GM21367 (cell line): ENCODE measurements around the gene SYN1.
"Not testable (repeated sequence)": the region's sequence is repeated elsewhere in the genome, so short reads cannot be mapped to it uniquely, and the experiment has no call there.

Experiments used
- ATAC-seq: cut with Tn5 transposase; IDR thresholded peaks from one replicate; pipeline ENCODE4 v1.9.1; 2021; ENCODE audit not compliant: unreplicated experiment

SYN1 gene

DNA sequence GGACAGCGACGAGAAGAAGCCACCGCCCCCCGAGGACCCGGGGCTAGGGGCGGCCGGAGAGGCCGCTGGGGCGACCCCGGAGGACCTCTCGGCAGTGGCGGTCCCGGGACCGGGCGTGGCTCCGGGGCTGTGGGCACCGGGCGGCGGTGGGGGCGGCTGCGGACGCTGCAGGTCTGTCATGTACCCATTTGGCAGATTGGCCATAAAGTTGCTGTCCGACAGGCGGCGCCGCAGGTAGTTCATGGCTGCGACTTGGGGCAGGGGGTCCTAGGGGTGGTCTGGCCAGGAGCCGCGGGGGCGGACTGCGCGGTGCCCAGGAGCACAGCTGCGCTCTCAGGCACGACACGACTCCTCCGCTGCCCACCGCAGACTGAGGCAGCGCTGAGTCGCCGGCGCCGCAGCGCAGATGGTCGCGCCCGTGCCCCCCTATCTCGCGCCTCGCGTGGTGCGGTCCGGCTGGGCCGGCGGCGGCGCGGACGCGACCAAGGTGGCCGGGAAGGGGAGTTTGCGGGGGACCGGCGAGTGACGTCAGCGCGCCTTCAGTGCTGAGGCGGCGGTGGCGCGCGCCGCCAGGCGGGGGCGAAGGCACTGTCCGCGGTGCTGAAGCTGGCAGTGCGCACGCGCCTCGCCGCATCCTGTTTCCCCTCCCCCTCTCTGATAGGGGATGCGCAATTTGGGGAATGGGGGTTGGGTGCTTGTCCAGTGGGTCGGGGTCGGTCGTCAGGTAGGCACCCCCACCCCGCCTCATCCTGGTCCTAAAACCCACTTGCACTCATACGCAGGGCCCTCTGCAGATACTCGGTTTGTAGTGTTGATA, at the start of gene SYN1:
Gene SYN1 (minus strand): TSS at position 372 of the 817 bp plus-strand sequence. CDS start 129 bp downstream, at position 243.
- no peak for ATAC-seq

DNA sequence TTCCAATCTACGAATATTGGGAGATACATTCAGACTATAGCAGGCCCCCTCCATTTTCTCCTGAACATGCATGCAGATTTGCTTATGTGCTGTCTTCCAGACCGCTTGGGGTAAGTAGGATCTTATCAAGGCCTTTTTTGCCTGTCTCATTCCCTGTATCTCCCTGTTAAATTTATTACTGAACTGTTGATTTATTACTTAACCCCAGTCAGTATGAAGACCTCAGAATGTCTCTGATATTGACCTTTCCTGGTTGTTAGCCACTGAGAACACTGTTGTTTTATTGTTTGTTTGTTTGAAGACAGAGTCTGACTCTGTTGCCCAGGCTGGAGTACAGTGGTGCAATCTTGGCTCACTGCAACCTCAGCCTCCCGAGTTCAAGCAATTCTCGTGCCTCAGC, 46.1 kb upstream of the SYN1 start:
- not testable (repeated sequence) for ATAC-seq

DNA sequence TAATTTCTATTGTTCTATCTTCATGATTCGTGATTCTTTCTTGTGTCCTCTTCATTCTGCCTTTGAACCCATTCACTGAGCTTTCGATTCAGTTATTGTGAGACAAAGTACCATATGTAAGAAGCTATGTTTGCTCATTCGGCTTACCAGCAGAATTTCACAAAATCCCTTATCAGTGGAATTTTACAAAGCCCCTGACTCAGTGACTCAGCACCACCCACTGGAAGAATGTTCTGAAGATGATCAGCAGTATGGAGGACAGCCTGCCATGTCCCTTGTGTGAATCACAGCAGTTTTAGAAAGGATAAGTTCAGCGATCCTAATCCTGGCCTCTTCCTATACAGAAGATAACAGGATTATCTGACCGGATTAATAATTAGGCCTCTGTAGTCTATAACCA, 45.1 kb upstream of the SYN1 start:
- no peak for ATAC-seq

DNA sequence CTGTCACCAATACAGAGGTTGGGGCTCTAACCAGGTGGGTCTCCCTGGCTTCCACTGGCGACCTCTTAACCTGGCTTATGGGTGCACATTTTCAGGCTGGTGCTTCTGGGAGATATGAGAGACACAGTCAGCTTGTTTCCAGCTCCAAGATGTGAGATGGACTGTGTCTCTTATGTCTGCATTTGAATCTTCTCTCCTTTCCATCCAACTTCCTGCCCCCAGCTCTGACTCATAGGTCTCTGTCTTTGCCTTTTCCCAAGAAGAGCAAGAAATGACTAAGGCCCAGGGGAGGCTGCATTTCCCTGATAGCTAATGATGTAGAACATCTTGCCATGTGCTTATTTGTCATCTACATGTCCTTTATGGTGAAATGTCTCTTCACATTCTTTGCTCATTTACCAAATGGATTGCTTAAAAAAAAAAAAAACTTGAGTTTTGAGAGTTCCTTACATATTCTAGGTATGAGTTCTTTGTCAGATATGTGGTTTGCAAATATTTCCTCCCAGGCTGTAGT, 42.5 kb upstream of the SYN1 start:
- ATAC-seq = no peak

DNA sequence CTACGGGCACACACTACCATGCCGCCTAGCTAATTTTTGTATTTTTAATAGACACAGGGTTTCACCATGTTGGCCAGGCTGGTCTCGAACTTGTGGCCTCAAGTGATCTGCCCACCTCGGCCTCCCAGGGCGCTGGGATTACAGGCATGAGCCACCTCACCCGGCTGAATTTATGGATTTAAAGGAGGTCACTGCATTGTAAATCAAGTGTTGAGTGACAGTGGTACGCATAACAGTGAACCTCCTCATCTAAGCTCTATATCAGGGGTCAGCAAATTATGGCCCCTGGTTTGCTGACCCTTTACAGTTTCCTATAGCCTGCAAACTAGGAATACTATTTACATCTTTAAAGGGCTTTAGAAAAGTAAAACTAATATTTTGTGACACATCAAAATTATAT, 41.9 kb upstream of the SYN1 start:
- no peak for ATAC-seq

DNA sequence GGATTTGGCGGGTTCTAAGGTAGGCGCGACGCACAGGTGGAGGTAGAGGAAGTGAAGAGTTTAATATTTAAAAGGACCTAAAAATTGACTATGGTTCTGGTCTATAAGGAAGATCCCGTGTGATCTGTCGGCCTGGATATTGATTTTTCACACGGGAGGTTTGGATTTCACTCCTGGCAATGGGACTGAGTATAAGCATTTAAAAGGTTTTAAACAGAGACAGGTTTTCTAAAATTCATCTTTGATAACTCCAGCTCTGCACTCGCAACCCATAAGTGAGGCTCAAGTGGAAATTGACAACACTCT, 39.7 kb upstream of the SYN1 start:
- ATAC-seq = no peak

DNA sequence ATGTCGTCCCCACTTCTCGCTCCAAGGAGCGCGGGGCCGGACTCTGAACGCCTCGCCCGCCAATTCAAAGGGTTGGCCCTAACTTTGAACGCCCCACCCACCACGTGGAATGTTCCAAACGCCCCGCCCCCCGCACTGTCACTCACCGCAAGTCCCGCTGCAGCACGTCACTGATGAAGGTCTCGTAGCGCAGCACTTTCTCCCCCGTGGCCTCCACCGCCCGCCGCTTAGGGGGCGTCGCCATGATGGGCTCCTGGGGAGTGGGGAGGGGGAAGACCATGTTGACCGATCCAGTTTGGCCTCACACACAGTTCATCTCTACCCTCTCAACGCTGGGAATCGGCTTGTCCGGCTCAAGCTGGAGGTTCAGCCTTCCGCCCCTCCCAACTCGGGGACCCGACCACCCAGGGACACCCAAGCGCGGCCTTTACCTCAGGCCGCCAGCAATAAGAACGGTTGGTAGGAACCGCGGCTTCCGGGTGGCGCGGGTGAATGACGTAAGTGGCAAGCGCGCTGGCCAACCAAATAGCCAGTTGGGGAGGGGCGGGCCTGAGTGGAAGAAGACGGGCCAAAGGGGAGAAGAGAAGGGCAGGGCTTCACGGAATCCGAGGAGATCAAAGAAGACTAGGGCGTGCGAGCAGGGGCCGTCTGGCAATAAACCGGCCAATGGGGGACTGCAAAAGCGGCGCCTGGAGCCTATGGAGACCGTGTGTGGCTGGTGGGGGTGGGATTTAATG, 39.2 kb upstream of the SYN1 start, which contains the start of gene UXT:
Gene UXT (minus strand): TSS at position 497 of the 737 bp plus-strand sequence. CDS start 253 bp downstream, at position 244.
- ATAC-seq = peak; percentile 75

DNA sequence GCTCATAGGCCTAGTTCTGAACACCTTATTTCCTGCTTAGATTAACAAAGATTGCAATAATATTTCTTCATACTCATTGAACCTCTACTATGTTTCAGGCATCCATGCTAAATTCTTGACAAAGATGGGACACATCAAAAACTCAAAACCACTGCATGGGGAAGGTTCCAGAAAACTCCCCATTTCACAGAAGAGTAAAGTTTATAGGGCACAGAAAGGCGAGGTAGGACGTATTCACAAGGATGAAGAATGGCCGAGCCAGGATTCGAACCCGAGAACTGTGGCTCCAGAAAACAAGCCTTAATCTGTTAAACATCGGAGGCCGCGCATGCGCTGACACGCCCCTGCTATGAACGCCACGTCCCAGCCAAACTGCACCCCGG, 38.6 kb upstream of the SYN1 start:
- no peak for ATAC-seq

DNA sequence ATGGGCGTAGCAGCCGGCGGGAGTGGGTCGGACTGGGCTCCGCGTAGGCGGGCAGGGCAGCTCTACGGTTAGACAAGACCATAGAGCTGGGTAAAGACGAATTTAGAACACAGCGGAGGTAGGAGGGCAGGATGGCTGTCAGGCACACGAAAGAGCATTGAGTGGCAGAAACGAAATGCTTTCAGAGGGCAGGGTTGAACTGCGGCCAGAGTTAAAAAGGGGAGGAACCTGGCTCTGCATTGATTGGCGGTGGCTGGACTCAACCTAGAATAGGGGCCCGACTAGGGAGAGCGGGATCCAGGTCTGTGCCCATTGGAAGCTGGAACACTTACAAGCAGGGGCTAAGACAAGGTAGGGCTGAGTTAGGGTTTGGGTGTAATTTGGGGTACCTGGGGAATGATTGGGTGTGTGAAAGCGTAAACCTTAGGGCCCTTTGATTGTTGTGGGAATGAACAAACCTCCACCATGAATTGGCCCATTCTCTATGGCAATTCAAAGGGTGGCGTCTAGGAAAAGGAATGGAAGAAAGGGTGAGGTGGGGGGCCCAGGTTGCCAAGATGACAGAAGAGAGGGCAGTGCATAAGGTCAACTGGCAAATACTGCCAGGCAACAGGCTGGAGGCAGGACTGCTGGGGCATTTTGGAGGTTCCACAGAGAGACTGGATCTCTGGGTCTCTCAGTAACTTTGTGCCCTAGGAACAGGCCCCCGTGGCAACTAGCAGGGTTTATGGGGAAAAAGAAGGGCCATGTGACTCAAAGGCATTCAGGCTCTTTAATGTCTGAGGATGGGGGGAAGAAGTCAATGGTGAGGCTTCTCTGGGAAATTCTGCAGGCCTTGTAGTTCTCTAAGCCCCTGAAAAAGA, 31.6 kb upstream of the SYN1 start:
- no peak for ATAC-seq

DNA sequence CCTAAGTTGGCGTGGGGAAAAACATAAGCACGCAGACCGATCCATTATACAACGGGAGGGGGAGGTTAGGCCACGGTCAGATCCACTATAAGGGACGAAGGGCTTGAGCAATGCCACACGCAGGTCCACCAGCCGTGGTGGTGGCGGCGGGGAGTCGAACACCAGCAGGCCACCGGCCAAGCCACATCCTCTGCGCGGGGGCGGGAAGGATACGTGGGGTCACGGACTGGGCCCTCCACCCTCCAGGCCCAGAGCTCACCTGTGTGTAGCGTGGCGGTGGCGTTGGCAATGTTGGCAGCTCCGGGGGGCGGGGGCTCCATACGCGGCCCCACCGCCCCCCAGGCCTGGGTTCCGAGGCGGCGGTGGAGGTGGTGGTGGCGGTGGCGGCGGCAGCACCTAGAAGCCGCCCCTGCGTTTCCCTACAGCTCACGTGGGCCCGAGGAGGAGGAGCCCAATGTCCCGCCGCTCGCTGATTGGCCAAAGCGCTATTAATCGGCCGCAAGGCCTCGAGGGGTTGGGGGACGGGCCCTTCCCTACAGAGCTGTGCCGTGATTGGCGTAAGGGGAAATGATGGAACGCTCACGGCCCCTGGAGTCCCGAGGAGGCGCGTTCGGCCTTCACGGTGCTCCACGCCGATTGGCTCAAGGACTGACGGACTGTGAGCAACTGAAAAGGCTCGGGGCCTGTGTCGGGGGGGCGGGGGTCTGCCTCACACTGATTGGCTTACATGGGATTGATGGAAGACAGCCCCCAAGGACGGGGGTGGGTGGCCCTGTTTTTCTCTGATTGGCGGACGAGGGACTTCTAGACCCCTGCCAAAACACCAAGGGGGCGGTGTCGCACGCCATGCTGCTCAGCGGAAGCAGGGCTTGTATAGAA, 30.7 kb upstream of the SYN1 start, which contains the start of gene ELK1:
Gene ELK1 (minus strand): TSS at position 400 of the 879 bp plus-strand sequence. CDS start 9,122 bp downstream, outside the sequence.
- ATAC-seq = peak; percentile 82

DNA sequence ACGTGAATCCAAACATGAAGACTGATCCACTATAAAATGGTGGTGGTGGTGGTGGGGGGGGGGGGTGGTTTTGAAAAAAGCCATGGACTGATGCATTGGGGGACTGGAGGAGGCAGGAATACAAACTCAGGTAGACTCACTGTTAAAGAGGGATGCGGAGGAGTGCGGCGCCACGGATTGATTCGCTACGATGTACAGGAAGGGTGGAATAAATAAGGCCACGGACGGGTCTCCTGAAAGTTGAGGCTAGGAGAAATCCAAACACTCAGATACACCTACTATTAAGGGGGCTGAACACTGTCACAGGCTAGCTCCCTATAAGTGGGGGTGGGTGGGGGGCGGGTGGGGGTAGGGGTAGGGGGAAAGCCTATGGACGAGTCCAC, 30.1 kb upstream of the SYN1 start:
- no peak for ATAC-seq

DNA sequence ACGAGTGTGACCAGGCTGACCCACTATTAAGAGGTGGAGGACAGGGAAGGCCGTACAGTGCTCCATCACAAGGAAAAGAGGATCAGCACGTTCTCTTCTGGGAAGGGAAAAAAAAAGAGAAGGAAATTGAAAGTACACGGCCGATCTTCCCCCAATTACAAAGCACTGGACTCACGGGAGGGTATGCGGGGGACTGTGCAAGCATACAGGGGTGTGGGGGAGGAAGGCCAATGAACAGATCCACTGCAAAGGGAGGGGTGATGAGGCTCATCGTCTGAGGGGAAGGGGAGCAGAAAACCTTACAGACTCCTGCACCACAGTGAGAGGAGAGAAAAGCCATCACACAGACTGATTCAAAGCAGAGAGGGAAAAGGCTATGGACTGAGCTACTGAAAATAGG, 29.6 kb upstream of the SYN1 start:
- no peak for ATAC-seq

DNA sequence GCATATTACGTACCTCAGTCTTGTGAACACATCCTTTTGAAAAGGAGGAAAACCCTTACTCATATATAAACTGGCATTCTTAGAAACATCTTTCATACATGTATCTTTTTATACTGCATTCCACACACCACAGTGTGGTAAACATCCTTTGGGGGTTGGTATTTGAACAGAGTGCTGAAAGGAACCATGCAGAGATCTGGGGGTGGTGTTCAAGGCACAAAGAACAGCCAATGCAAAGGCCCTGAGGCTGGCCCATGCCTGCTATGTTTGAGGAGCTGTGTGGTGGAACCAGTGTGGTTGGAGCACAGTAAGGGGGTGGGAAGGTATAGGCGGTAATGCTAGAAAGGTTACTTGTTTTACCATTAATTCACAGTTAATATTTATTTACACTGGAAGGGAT, 28.7 kb upstream of the SYN1 start:
- ATAC-seq = no peak

DNA sequence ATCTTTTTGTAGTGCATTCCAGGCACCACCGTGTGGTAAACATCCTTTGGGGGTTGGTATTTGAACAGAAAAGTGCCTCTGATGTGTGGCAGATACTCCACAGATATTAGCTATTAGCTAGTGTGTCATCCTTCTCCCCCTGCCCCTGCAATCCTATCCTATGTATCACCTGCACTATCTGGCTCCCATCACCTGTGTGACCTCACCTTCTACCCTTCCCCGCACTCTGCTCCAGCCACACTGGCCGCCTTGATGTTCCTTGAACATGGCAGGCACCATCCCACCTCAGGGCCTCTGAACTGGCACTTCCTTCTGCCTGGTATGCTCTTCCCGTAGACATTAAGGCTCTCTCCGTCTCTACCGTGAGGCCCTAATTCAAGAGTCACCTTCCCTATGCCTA, 27.0 kb upstream of the SYN1 start:
- no peak for ATAC-seq

DNA sequence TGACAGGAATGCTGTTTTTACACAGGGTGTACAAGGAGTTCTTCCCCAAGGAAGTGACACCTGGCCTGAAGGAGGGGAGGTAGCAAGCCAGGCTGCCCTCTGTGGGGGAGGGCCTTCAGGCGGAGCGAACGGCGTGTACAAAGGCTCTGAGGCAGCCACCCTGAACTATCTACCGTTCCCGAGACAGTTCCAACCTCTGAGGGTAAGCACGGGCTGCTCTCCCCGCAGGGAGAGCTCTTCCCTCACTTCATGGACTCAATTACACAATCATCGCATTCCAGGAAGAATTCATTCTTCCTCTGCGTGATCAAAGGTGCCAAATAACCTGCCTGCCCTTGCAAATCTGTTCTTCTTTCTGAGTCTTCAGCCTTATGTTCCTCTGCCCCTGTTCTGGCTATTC, 25.9 kb upstream of the SYN1 start:
- ATAC-seq = no peak

DNA sequence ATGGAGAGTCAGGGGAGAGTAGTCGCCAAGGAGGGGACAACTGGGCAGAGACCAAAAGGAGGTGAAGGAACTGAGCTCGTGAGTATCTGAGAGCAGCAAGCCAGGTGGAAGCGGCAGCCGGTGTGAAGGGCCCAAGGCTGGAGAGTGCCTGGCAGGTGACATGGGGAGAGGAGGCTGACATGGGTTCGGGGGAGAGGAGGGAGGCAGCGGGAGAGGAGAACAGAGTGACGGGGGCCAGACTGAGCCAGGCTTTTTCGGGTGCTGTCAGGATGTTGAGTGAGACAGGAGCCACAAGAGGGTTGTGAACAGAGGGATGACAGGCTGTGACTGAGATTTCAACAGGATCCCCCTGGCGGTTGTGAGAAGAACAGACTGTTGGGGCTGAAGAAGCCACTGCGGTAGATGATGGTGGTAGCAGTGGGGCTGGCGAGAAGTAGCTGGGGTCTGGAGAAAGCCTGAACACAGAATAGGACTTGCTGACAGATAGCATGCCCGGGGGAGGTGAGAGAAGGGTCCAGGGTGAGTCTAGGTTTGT, 25.0 kb upstream of the SYN1 start:
- ATAC-seq = no peak

DNA sequence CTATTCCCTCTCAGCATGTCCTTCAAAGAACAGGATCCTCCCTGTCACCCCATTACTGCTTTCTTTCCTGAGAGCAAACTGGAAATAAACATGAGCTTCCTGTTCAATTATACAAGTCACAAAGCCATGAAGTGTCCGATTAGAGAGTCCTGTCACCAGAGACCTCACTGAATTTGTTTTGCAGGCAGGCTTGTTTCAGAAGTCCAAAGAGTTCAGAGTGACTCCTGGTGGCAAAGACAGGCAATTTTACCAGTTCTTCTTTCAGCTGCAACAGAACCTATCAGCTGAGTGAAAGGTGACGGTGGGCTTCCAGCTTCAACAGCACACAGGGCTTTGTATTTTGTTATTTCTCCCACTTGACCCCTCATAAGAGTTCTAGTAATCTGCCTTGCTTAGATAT, 24.3 kb upstream of the SYN1 start:
- ATAC-seq = no peak

DNA sequence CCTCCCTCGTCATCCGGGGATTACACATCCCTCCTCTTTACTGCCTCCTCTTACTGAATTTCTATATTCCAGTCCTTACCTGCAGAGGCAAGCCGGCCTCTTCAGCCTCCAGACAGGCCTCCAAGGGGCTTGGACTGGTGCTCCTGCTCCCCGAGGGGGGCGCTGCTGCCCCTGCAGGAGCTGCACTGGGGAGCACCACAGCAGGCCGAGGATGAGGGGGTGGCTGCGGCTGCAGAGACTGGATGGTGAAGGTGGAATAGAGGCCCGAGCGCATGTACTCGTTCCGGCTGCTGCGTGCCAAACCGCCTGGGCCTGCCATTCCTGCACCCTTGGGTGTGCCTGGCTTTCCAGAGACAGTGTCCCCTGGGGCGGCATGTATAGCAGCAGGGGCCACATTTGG, 19.2 kb upstream of the SYN1 start:
- no peak for ATAC-seq

DNA sequence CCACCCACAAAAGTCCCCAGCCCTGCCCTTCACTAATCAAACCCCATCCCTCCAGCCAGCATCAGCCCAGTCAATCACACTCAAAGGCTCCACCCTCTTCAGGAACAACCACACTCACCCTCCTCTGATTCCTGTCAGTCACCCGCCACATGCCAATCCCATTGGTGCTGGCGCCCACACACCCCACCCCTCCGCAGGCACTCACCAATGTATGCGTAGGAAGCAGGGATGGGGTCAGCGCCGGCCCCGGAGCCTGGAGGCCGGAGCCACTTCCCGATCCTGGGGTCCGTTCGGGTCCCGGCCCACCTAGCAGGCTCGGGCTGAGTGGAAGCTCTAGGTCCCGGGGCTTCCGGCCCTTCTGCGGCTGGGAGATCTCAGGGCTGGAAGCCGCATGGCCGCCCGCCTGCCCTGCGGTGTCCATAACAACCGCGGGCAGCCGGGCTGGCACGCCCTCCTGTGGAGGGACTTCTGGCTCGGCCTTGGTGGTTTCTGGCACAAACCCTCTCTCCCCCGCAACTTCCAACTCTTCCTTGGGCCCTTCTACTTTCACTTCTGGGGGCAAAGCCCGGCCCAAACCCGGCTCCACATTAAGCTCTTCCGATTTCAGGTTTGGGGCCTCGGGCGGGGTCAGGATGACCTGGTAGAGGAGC, 18.0 kb upstream of the SYN1 start:
- ATAC-seq = peak; percentile 78
